T-cell (primary cell): ENCODE results near the gene UGT3A2. TPM values are rescaled to one million over a fixed set of nuclear protein-coding genes. Genes with fewer than 3 reads are reported as not detected.

ENCODE experiments used
- ATAC-seq, 4 experiments: fragments of 200-7000 bp in 3 of 4; fragments of 150-1000 bp in 1 of 4; cut with Tn5 transposase; replicated peaks in 1 of 4; 1 replicate in 3 of 4; 2 replicates in 1 of 4; pipeline ENCODE4 v1.10.0; 2021; ENCODE audit warnings: moderate library complexity in 3 of 4, mild to moderate bottlenecking in 2 of 4, moderate number of reproducible peaks in 1 of 4
- CTCF ChIA-PET, 2 donors: fragments of 300-600 bp; sonication (Branson Sonifier 250); formaldehyde crosslinking; loops; one replicate each; lab custom pipeline; 2022; ENCODE audit warnings: antibody characterized with exemption in 2 of 2; lab: Charles Lee
- POLR2A ChIA-PET, 2 donors: fragments of 300-600 bp; sonication (Branson Sonifier 250); formaldehyde crosslinking; loops; one replicate each; lab custom pipeline; 2022; ENCODE audit warnings: antibody characterized with exemption in 2 of 2; lab: Charles Lee
- DNase-seq, 35 experiments: peaks; one replicate each; pipeline versions ENCODE4 v3.0.0 to v3.0.0-alpha.2; 2013 to 2023
- H3K27ac ChIP-seq: one replicate; pipeline ENCODE4 v1.5.1; 2013; ENCODE audit warnings: low read length
- H3K27me3 ChIP-seq, 2 experiments: replicated peaks in 1 of 2; 1 replicate in 1 of 2; 2 replicates in 1 of 2; pipeline versions ENCODE4 v1.6.1 to v1.7.0; 2013; ENCODE audit warnings: low read length in 1 of 2, mixed read lengths in 1 of 2; ENCODE audit not compliant: control insufficient read depth in 2 of 2, insufficient read depth in 2 of 2; ENCODE audit errors: extremely low read depth in 1 of 2
- H3K36me3 ChIP-seq, 2 donors: 1 replicate in 1 of 2; 2 replicates in 1 of 2; pipeline versions ENCODE4 v1.6.1 to v1.7.0; 2013; ENCODE audit warnings: low read length in 1 of 2; ENCODE audit not compliant: control insufficient read depth in 2 of 2, insufficient read depth in 1 of 2; ENCODE audit errors: extremely low read depth in 1 of 2
- H3K4me1 ChIP-seq, 2 experiments: 1 replicate in 1 of 2; 2 replicates in 1 of 2; pipeline versions ENCODE4 v1.6.1 to v1.7.0; 2013; ENCODE audit warnings: low read length in 2 of 2, mixed read lengths in 1 of 2; ENCODE audit not compliant: insufficient read depth in 2 of 2, control insufficient read depth in 1 of 2; ENCODE audit errors: extremely low read depth in 1 of 2
- H3K4me3 ChIP-seq, 2 donors: 1 replicate in 1 of 2; 2 replicates in 1 of 2; pipeline versions ENCODE4 v1.5.1 to v1.7.0; 2013; ENCODE audit warnings: mild to moderate bottlenecking in 2 of 2, low read length in 1 of 2, moderate library complexity in 1 of 2; ENCODE audit not compliant: control insufficient read depth in 1 of 2; ENCODE audit errors: extremely low read depth in 1 of 2
- H3K9me3 ChIP-seq: 2 replicates; pipeline ENCODE4 v1.7.0; 2013
- H3K27ac Mint-ChIP-seq, 2 donors: one replicate each; pipeline ENCODE4 v1.8.0; 2020 to 2021; ENCODE audit warnings: mild to moderate bottlenecking in 2 of 2, mixed read lengths in 2 of 2
- H3K27me3 Mint-ChIP-seq, 2 donors: one replicate each; pipeline ENCODE4 v1.8.0; 2021 to 2022; ENCODE audit warnings: mixed read lengths in 2 of 2
- H3K36me3 Mint-ChIP-seq: one replicate; pipeline ENCODE4 v1.8.0; 2021; ENCODE audit warnings: mixed read lengths
- H3K4me1 Mint-ChIP-seq, 3 donors: one replicate each; pipeline ENCODE4 v1.8.0; 2020 to 2022; ENCODE audit warnings: mixed read lengths in 3 of 3, mild to moderate bottlenecking in 1 of 3
- H3K4me3 Mint-ChIP-seq, 3 donors: one replicate each; pipeline ENCODE4 v1.8.0; 2020 to 2022; ENCODE audit warnings: mild to moderate bottlenecking in 3 of 3, mixed read lengths in 3 of 3, moderate library complexity in 3 of 3
- H3K9me3 Mint-ChIP-seq, 3 donors: one replicate each; pipeline ENCODE4 v1.8.0; 2020 to 2022; ENCODE audit warnings: mixed read lengths in 3 of 3
- WGBS: methylation state at CpG from one replicate; pipeline ENCODE4 v1.1.5; 2013; ENCODE audit warnings: missing lambda C conversion rate; ENCODE audit not compliant: insufficient coverage; 5-methylcytosine and 5-hydroxymethylcytosine counted together
- total RNA-seq, 35 experiments: library from RNA in 6 of 35; stranded (reverse) in 6 of 35; fragments of 120-200 nt in 1 of 35; gene quantifications; one replicate each; pipeline versions ENCODE4 v1.2.1 to v1.2.4 and lab custom pipeline; 2013 to 2026

The UGT3A2 gene
- total RNA-seq, 5 donors from 2014 or later (not counting 1 experiment from before 2014, with no cell fraction given) = not detected

DNA sequence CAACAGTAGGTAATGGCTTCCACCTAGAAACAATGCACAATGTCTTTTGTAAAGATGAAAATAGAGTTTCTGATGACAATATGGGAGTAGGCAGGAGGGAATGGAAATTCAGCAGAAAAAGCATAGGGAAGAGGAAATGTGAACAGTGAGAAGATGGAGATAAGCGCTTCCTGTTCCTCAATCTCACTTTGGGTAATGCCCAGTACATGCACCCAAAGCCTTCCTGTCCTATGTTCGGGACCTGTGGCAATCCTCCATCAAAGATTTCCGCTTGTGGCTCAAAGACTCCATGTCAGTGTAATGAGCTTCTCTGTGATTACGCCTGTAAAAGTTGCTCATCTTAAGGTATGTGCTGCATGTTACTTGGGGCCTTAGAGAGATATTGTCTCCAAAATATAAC is 78.2 kb downstream of the UGT3A2 start:
- WGBS = 90% methylated on average over 2 of the region's 4 CpGs
- Mint-ChIP-seq H3K27me3 (peaks cover 13 to 30% of the 10 kb centered on the region in 2 donors), H3K9me3 (no peaks in the 10 kb centered on the region), H3K4me1 (no peaks in the 10 kb centered on the region), H3K36me3 (no peaks in the 10 kb centered on the region), H3K27ac (no peak overlapping the region), H3K4me3 (no peak overlapping the region)
- peaks cover 5 to 11% of the 10 kb centered on the region in 2 experiments for H3K27me3 ChIP-seq
- H3K36me3 ChIP-seq = no peaks in the 10 kb centered on the region
- ATAC-seq = no peak
- ChIA-PET CTCF (no interaction called here), POLR2A (no interaction called here)
- no peak overlapping the region for H3K4me3 ChIP-seq
- no peaks in the 10 kb centered on the region for H3K4me1 ChIP-seq
- no peak overlapping the region for H3K27ac ChIP-seq
- DNase-seq = no peak
- no peaks in the 10 kb centered on the region for H3K9me3 ChIP-seq

DNA sequence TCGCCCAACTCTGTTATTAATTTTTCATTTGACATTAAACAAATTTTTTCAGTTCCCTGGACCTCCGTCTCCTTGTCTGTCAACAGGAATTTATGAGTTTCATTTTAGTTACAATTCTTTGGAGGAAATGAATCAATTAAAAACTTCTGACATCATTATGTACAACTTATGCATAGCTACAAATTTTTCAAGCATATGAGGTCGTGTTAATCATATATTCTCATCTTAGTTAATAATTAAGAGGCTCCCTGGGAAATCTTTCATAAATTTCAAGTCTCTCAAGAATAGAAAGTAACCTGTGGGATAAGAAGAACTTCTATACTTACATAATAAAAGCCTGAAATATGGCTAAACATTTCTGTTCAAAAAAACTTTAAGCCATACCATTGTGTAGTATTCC is 78.9 kb downstream of the UGT3A2 start:
- no peaks in the 10 kb centered on the region for H3K36me3 ChIP-seq
- Mint-ChIP-seq H3K27me3 (peaks cover 13 to 32% of the 10 kb centered on the region in 2 donors), H3K4me3 (no peak overlapping the region), H3K4me1 (no peaks in the 10 kb centered on the region), H3K27ac (no peak overlapping the region), H3K9me3 (peaks cover 2 to 4% (median 2%) of the 10 kb centered on the region in 3 donors), H3K36me3 (no peaks in the 10 kb centered on the region)
- no peak overlapping the region for H3K4me3 ChIP-seq
- no peak overlapping the region for H3K27ac ChIP-seq
- H3K27me3 ChIP-seq = peaks cover 5 to 11% of the 10 kb centered on the region in 2 experiments
- no CpG with 5 or more reads among the region's 3 CpGs for WGBS
- ATAC-seq (no peak), DNase-seq (no peak)
- H3K4me1 ChIP-seq = no peaks in the 10 kb centered on the region
- CTCF ChIA-PET = interaction anchor here in 1 of 2 donors (0.6 kb wide), 1 partner anchor 24 kb away, joined by 3 read pairs; no protein-coding TSS in a partner anchor
- POLR2A ChIA-PET = no interaction called here
- H3K9me3 ChIP-seq = no peaks in the 10 kb centered on the region

Other genes with a start within 250 kb of the UGT3A2 start
- 1,000 to 10,000 TPM in 1 of 5 donors, 100 to 1,000 TPM in 4; 691 to 1,106 (median 924) TPM for gene IL7R, start 210.0 kb downstream of the UGT3A2 start, total RNA-seq
- not detected for gene CAPSL, start 128.3 kb downstream of the UGT3A2 start, total RNA-seq
- not detected for gene UGT3A1, start 75.5 kb downstream of the UGT3A2 start, total RNA-seq
- 10 to 100 TPM in 3 of 5 donors, 1 to 10 TPM in 2; 6.3 to 13.7 (median 10.8) TPM for gene LMBRD2, start 85.0 kb upstream of the UGT3A2 start, total RNA-seq
- 10 to 100 TPM; 12.8 to 26.0 (median 19.6) TPM for gene SKP2, start 85.2 kb upstream of the UGT3A2 start, total RNA-seq
- gene NADK2, start 175.0 kb upstream of the UGT3A2 start, total RNA-seq = 10 to 100 TPM; 10.3 to 13.9 (median 13.2) TPM
- gene RANBP3L, start 235.0 kb upstream of the UGT3A2 start, total RNA-seq = not detected